ENCODE data around the gene RNF181. TPM values are rescaled to one million over a fixed set of nuclear protein-coding genes. Genes with fewer than 3 reads are reported as not detected.
A peak's percentile ranks its signal among the peaks of the same experiment; 100 is the strongest.

RNF181 gene
- total RNA-seq, 1 donor, result 146 TPM

DNA sequence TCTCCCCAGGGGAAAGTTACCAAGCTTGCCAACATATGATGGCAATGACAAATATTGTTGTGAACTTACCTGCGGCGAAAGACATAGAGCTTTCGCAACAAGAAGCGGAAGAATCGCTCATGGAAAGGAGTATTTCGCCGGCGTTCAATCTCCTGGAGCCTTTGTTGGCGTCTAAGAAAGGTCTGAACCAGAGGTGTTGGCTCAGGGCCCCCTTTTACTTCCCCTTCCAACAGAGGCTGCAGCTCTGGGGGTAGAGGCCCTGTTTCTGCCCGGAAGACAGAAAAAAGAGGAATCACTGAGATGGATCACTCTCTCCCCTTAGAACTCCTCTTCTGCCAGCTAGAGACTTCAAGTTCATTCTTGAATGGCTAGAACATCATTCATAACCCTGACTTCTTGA, 45.1 kb upstream of the RNF181 start:
- TF ChIP-seq, protein P1, sequence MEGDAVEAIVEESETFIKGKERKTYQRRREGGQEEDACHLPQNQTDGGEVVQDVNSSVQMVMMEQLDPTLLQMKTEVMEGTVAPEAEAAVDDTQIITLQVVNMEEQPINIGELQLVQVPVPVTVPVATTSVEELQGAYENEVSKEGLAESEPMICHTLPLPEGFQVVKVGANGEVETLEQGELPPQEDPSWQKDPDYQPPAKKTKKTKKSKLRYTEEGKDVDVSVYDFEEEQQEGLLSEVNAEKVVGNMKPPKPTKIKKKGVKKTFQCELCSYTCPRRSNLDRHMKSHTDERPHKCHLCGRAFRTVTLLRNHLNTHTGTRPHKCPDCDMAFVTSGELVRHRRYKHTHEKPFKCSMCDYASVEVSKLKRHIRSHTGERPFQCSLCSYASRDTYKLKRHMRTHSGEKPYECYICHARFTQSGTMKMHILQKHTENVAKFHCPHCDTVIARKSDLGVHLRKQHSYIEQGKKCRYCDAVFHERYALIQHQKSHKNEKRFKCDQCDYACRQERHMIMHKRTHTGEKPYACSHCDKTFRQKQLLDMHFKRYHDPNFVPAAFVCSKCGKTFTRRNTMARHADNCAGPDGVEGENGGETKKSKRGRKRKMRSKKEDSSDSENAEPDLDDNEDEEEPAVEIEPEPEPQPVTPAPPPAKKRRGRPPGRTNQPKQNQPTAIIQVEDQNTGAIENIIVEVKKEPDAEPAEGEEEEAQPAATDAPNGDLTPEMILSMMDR (IDR thresholded peaks at IDR 0.05; ENCODE audit: extremely low read depth, low read depth, low read length), result no peak
- no peaks in the 10 kb centered on the region for H4K20me1 ChIP-seq (ENCODE audit: insufficient read depth, low read length)
- no peaks in the 10 kb centered on the region for H3K9me3 ChIP-seq (ENCODE audit: low read depth, low read length)
- DNase-seq (ENCODE audit: insufficient read length, low spot score, missing footprints), result no peak
- H3K27ac ChIP-seq (ENCODE audit: low read depth, low read length), result peak overlapping the region; percentile 50
- no peak overlapping the region for H2AFZ ChIP-seq (ENCODE audit: low read length)
- H3K4me2 ChIP-seq (ENCODE audit: insufficient read depth, low read length), result peak overlapping the region; percentile 5
- no peak overlapping the region for H3K4me3 ChIP-seq (ENCODE audit: insufficient read depth, low read length)
- no peaks in the 10 kb centered on the region for H3K27me3 ChIP-seq (ENCODE audit: insufficient read depth, low read length)
- peaks cover 2% of the 10 kb centered on the region for H3K79me2 ChIP-seq (ENCODE audit: insufficient read depth, low read length)
- peaks cover 18% of the 10 kb centered on the region for H3K4me1 ChIP-seq (ENCODE audit: insufficient read depth, low read length)
- peaks cover 55% of the 10 kb centered on the region for H3K36me3 ChIP-seq (ENCODE audit: insufficient read depth, low read length)

DNA sequence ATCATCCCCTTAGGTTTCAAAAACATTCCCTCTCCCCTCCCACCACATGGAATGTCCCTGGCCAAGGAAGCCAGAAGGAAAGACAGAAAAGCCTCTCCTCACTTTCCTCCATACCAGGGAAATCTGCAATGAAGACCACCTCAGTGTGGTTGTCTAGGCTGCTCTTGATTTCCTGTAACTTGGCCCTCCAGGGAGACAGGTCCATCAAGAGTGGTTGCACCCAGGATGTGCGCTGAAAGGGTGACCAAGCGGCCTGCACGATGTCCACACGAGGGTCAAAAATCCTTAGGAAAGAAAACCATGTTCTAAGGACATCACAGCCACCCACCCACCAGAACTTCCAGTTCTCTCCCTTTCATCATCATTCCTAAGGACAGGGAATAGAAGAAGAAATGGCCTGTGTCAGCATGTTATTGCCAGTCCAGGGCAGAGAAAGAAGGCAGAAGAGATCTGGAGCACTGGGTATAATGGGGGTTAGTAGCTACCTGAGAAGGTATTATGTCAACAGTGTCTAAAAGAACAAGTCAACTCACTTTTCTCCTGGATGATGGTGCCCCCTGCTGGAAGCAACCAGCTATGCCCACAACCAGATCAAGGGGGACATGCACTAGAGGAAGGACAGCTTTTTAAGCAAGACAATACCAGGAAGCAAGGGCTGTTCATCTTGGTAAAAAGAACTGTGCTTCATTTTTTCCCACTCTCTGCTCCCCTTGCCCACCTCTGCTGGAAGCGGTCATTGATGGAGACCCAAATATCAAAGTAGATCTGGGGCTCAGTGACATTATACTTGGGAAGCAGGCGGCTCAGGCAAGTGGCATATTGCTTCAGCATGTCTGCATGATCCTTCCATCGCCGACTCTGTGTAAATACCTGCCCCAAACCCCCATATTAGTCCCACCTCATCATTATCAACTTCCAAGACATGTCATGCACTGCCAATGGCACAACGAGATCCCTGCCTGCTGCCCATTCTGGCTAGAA, 43.6 kb upstream of the RNF181 start:
- Histone ChIP-seq H3K4me3 (ENCODE audit: insufficient read depth, low read length) (no peak overlapping the region), H4K20me1 (ENCODE audit: insufficient read depth, low read length) (no peaks in the 10 kb centered on the region), H3K4me2 (ENCODE audit: insufficient read depth, low read length) (no peak overlapping the region), H2AFZ (ENCODE audit: low read length) (no peak overlapping the region), H3K27ac (ENCODE audit: low read depth, low read length) (no peak overlapping the region), H3K36me3 (ENCODE audit: insufficient read depth, low read length) (peaks cover 58% of the 10 kb centered on the region), H3K4me1 (ENCODE audit: insufficient read depth, low read length) (peaks cover 18% of the 10 kb centered on the region), H3K9me3 (ENCODE audit: low read depth, low read length) (no peaks in the 10 kb centered on the region), H3K79me2 (ENCODE audit: insufficient read depth, low read length) (peaks cover 14% of the 10 kb centered on the region), H3K27me3 (ENCODE audit: insufficient read depth, low read length) (no peaks in the 10 kb centered on the region)
- DNase-seq (ENCODE audit: insufficient read length, low spot score, missing footprints), result peak; percentile 86
- TF ChIP-seq, protein P1 (IDR thresholded peaks at IDR 0.05; ENCODE audit: extremely low read depth, low read depth, low read length), result peak; percentile 95

DNA sequence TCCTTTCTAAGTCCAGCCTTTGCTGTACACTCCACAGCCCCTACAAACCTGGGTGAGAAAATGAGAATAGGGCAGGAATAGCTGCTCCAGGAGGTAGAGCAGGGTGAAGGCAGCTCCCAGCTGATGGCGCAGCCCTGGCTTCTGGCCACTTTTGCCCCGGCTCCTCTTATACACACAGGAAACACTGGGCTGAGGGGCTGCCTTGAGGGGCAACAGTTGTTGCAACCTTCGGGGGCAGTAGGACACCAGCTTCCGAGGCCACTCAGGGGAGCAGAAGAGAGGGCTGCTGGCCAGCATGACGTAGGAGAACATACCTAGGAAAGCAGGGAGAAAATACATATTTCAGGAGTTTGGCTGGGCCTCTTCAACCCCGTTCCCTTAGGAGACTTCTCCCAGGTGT, 42.4 kb upstream of the RNF181 start:
- no peak for DNase-seq (ENCODE audit: insufficient read length, low spot score, missing footprints)
- Histone ChIP-seq H3K4me1 (ENCODE audit: insufficient read depth, low read length) (peaks cover 18% of the 10 kb centered on the region), H3K9me3 (ENCODE audit: low read depth, low read length) (no peaks in the 10 kb centered on the region), H3K4me2 (ENCODE audit: insufficient read depth, low read length) (no peak overlapping the region), H4K20me1 (ENCODE audit: insufficient read depth, low read length) (peaks cover 4% of the 10 kb centered on the region), H3K27ac (ENCODE audit: low read depth, low read length) (no peak overlapping the region), H3K4me3 (ENCODE audit: insufficient read depth, low read length) (no peak overlapping the region), H2AFZ (ENCODE audit: low read length) (no peak overlapping the region), H3K79me2 (ENCODE audit: insufficient read depth, low read length) (peaks cover 23% of the 10 kb centered on the region), H3K27me3 (ENCODE audit: insufficient read depth, low read length) (no peaks in the 10 kb centered on the region), H3K36me3 (ENCODE audit: insufficient read depth, low read length) (peaks cover 64% of the 10 kb centered on the region)
- TF ChIP-seq, protein P1 (IDR thresholded peaks at IDR 0.05; ENCODE audit: extremely low read depth, low read depth, low read length), result no peak

DNA sequence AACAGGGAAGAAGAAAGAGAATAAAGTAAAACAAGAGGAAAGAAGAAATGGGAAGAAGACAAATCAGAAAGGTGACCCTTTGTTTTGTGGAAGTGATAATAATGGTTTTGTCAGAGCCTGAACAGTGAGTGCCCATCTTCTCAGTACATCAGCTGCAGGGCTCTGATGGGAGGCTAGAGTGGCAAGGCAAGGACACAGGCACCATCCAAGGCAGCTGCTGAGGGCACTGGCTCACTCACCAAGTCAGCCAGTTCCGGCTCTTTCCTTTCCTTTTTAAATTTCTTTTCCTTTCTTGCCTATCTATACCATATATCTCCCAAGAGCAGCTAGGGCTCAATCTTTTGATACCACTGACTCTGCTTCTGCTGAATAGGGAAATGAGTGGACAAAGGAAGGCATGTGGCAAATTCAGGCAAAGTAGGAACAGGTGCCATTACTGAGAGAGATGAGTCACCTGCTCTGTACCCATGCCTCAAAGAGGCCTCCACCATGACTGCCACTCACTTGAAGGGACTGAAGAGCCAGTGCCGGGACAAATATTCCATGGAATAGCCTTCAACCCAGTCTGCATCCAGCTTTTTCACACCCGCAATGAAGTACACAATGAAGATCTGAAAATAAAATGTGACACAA, 40.4 kb upstream of the RNF181 start:
- H4K20me1 ChIP-seq (ENCODE audit: insufficient read depth, low read length), result peaks cover 13% of the 10 kb centered on the region
- H3K4me3 ChIP-seq (ENCODE audit: insufficient read depth, low read length), result no peak overlapping the region
- peaks cover 11% of the 10 kb centered on the region for H3K4me1 ChIP-seq (ENCODE audit: insufficient read depth, low read length)
- TF ChIP-seq, protein P1 (IDR thresholded peaks at IDR 0.05; ENCODE audit: extremely low read depth, low read depth, low read length), result no peak
- no peaks in the 10 kb centered on the region for H3K9me3 ChIP-seq (ENCODE audit: low read depth, low read length)
- H2AFZ ChIP-seq (ENCODE audit: low read length), result no peak overlapping the region
- H3K79me2 ChIP-seq (ENCODE audit: insufficient read depth, low read length), result peaks cover 41% of the 10 kb centered on the region
- H3K36me3 ChIP-seq (ENCODE audit: insufficient read depth, low read length), result peaks cover 70% of the 10 kb centered on the region
- DNase-seq (ENCODE audit: insufficient read length, low spot score, missing footprints), result no peak
- H3K27ac ChIP-seq (ENCODE audit: low read depth, low read length), result no peak overlapping the region
- H3K27me3 ChIP-seq (ENCODE audit: insufficient read depth, low read length), result no peaks in the 10 kb centered on the region
- H3K4me2 ChIP-seq (ENCODE audit: insufficient read depth, low read length), result no peak overlapping the region

All from osteoblast (primary cell).